Measurements from ENCODE around the gene FBXL13. TPM values are rescaled to one million over a fixed set of nuclear protein-coding genes. Genes with fewer than 3 reads are reported as not detected.
"Not testable (repeated sequence)": the region's sequence is repeated elsewhere in the genome, so short reads cannot be mapped to it uniquely, and the experiment has no call there.

The FBXL13 gene
- total RNA-seq, 1 donor from 2014 or later = 3.0 TPM

- DNase-seq (no peak), ATAC-seq (no peak)
- no peaks in the 10 kb centered on the region for H3K27me3 ChIP-seq
- H3K27ac ChIP-seq = no peak overlapping the region
- H3K4me3 ChIP-seq = no peak overlapping the region
- no peaks in the 10 kb centered on the region for H3K4me1 ChIP-seq
- no peak for TF ChIP-seq CTCF (IDR thresholded peaks at IDR 0.05)
- intact Hi-C loops (cut with DNase I) = no loop called here
- no peaks in the 10 kb centered on the region for H3K36me3 ChIP-seq
- no peaks in the 10 kb centered on the region for H3K9me3 ChIP-seq
These were observed 23.1 kb downstream of the FBXL13 start for GRCh38 chr7:103051519-103051918.

DNA sequence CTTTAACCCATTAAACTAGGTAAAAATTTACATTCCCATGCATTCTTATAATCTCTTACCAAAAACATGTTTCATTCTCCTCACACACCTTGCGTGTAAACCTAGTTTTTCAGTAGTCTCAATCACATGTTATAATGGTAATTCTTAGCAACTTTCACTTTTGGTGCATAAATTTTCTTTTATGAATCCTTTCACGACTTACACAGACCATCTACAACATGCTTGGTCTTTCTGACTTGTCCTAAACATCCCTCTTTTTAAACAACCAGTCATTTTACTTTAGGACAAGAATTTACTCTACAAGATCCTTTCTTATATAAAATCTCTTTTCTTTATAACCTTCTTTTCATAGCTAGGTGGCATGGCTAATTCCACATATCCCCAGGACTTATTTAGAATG lies 25.8 kb downstream of the FBXL13 start:
- no peaks in the 10 kb centered on the region for H3K9me3 ChIP-seq
- intact Hi-C loops (cut with DNase I) = no loop called here
- no peak for DNase-seq
- ATAC-seq = no peak
- no peaks in the 10 kb centered on the region for H3K27me3 ChIP-seq
- no peak for TF ChIP-seq CTCF (IDR thresholded peaks at IDR 0.05)
- H3K36me3 ChIP-seq = no peaks in the 10 kb centered on the region
- no peak overlapping the region for H3K27ac ChIP-seq
- no peak overlapping the region for H3K4me3 ChIP-seq
- no peaks in the 10 kb centered on the region for H3K4me1 ChIP-seq

DNA sequence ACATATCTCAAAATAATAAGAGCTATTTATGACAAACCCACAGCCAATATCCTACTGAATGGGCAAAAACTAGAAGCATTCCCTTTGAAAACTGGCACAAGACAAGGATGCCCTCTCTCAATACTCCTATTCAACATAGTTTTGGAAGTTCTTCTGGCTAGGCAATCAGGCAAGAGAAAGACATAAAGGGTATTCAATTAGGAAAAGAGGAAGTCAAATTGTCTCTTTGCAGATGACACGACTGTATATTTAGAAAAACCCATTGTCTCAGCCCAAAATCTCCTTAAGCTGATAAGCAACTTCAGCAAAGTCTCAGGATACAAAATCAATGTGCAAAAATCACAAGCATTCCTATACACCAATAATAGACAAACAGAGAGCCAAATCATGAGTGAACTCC lies 32.8 kb downstream of the FBXL13 start:
- H3K9me3 ChIP-seq; ATAC-seq; H3K4me3 ChIP-seq; H3K27me3 ChIP-seq; DNase-seq; intact Hi-C loops (cut with DNase I); H3K27ac ChIP-seq; H3K36me3 ChIP-seq; H3K4me1 ChIP-seq: not testable (repeated sequence)

- H3K9me3 ChIP-seq; H3K36me3 ChIP-seq; intact Hi-C loops (cut with DNase I); H3K4me3 ChIP-seq; H3K27me3 ChIP-seq; H3K27ac ChIP-seq; H3K4me1 ChIP-seq; ATAC-seq: not testable (repeated sequence)
- DNase-seq = peak; percentile 65
These were observed 36.5 kb downstream of the FBXL13 start for GRCh38 chr7:103037823-103038739.

DNA sequence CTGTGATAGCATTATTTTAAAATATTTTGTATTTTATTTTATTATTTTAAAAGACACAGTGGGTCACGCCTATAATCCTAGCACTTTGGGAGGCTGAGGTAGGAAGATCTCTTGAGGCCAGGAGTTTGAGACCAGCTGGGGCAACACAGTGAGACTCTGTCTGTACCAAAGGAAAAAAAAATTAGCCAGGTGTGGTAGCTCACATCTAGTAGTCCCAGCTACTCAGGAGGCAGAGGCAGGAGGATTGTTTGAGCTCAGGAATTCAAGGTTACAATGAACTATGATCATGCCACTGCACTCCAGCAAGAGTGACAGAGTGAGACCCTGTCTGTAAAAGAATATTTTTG lies 37.1 kb downstream of the FBXL13 start:
- H3K4me1 ChIP-seq = no peaks in the 10 kb centered on the region
- no peaks in the 10 kb centered on the region for H3K36me3 ChIP-seq
- no peak for TF ChIP-seq CTCF (IDR thresholded peaks at IDR 0.05)
- intact Hi-C loops (cut with DNase I) = no loop called here
- H3K27ac ChIP-seq = no peak overlapping the region
- no peak for ATAC-seq
- no peaks in the 10 kb centered on the region for H3K9me3 ChIP-seq
- no peak for DNase-seq
- H3K4me3 ChIP-seq = no peak overlapping the region
- no peaks in the 10 kb centered on the region for H3K27me3 ChIP-seq

DNA sequence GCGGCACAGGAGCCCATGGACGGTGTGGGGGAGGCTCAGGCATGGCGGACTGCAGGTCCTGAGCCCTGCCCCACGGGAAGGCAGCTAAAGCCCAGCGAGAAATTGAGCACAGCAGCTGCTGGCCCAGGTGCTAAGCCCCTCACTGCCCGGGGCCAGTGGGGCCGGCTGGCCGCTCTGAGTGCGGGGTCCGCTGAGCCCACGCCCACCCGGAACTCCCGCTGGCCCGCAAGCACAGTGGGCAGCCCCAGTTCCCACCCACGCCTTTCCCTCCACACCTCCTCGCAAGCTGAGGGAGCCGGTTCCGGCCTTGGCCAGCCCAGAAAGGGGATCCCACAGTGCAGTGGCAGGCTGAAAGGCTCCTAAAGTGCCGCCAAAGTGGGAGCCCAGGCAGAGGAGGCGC lies 40.3 kb downstream of the FBXL13 start:
- H3K4me3 ChIP-seq; intact Hi-C loops (cut with DNase I); H3K4me1 ChIP-seq; H3K36me3 ChIP-seq; H3K27me3 ChIP-seq; H3K9me3 ChIP-seq; H3K27ac ChIP-seq; DNase-seq; ATAC-seq: not testable (repeated sequence)

GRCh38 chr7:103031781-103032180 lies 42.8 kb downstream of the FBXL13 start:
- DNase-seq (no peak), ATAC-seq (no peak)
- no peaks in the 10 kb centered on the region for H3K9me3 ChIP-seq
- intact Hi-C loops (cut with DNase I) = no loop called here
- no peaks in the 10 kb centered on the region for H3K4me1 ChIP-seq
- H3K4me3 ChIP-seq = no peak overlapping the region
- H3K27ac ChIP-seq = no peak overlapping the region
- TF ChIP-seq CTCF (IDR thresholded peaks at IDR 0.05) = no peak
- no peaks in the 10 kb centered on the region for H3K36me3 ChIP-seq
- H3K27me3 ChIP-seq = no peaks in the 10 kb centered on the region
